ENCODE data around the gene FPGS.
"Not testable (repeated sequence)": the region's sequence is repeated elsewhere in the genome, so short reads cannot be mapped to it uniquely, and the experiment has no call there.

Gene FPGS

DNA sequence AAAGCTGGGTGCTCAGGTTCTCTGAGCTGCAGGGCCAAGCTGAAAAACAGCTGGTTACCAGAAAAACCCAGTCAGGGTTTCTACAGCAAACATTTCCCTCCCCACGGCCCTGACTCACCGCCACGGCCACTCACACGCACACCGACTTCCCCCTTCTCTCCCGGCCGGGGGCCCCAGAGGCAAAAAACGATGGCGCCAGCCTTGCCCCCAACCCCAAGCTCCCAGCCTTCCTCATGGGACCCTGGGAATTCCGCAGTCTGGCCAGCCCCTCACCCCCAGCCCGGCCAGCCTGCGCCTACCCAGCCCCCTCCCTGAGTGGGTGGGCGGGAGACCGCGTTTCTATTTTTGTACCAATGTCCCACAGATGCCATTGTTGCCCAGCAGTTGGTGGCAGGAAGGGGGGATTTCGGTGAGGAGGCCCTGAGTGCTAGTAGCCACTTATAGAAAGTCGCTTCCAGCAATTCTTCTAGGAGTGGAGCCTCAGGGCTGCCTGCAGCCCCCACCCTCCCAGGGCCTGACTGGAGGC is 33.4 kb downstream of the FPGS start:
- H3K4me2 ChIP-seq (ENCODE audit: low read length, poor library complexity, severe bottlenecking), result peak overlapping the region; percentile 6
- H2AFZ ChIP-seq (ENCODE audit: low read depth, low read length), result no peak overlapping the region
- WGBS, result 19% methylated on average over 15 of the region's 17 CpGs
- no peak overlapping the region for H3K23ac ChIP-seq (ENCODE audit: low read length in 2 of 2)
- H3K36me3 ChIP-seq (ENCODE audit: control insufficient read depth in 1 of 2, insufficient read depth in 2 of 2, low read depth in 1 of 2, low read length in 2 of 2), result peaks cover 13 to 32% of the 10 kb centered on the region in 2 experiments
- peak overlapping the region in 1 of 2 experiments; percentile 23 for H3K4me3 ChIP-seq (ENCODE audit: insufficient read depth in 1 of 2, low read depth in 1 of 2, low read length in 2 of 2)
- peak overlapping the region; percentile 99 for H2BK120ac ChIP-seq (ENCODE audit: low read depth, low read length)
- peak overlapping the region; percentile 20 for H4K91ac ChIP-seq (ENCODE audit: low read length)
- peak overlapping the region; percentile 18 for H2BK15ac ChIP-seq (ENCODE audit: low read depth, poor library complexity, severe bottlenecking)
- H3K9ac ChIP-seq (ENCODE audit: low read length), result peak overlapping the region; percentile 88
- H3K79me1 ChIP-seq (replicated peaks; ENCODE audit: low read length, poor library complexity, severe bottlenecking), result peaks cover 7% of the 10 kb centered on the region
- H3K4me1 ChIP-seq (ENCODE audit: control insufficient read depth, insufficient read depth, low read depth, low read length), result peaks cover 39% of the 10 kb centered on the region
- H3K27ac ChIP-seq (ENCODE audit: low read length, poor library complexity, severe bottlenecking), result peak overlapping the region; percentile 31
- no peaks in the 10 kb centered on the region for H3K27me3 ChIP-seq (ENCODE audit: control insufficient read depth in 1 of 2, insufficient read depth in 1 of 2, low read length in 2 of 2)
- H4K8ac ChIP-seq (ENCODE audit: low read length), result peak overlapping the region; percentile 20
- H3K9me3 ChIP-seq (ENCODE audit: control insufficient read depth, low read length), result no peaks in the 10 kb centered on the region
- H2BK5ac ChIP-seq (ENCODE audit: low read depth, low read length, poor library complexity, severe bottlenecking), result peak overlapping the region; percentile 49
- peak overlapping the region; percentile 35 to 39 for H3K14ac ChIP-seq (ENCODE audit: low read length in 2 of 2)
- peak overlapping the region; percentile 60 to 90 for H2BK12ac ChIP-seq (ENCODE audit: low read length in 2 of 2)
- DNase-seq, result peak; percentile 95
- H3K4ac ChIP-seq (ENCODE audit: low read depth in 1 of 2, low read length in 2 of 2), result peak overlapping the region; percentile 32 to 97
- H2AK5ac ChIP-seq (ENCODE audit: low read length, severe bottlenecking), result no peak overlapping the region
- peak overlapping the region; percentile 90 to 95 for H3K18ac ChIP-seq (ENCODE audit: low read depth in 1 of 2, low read length in 2 of 2)

DNA sequence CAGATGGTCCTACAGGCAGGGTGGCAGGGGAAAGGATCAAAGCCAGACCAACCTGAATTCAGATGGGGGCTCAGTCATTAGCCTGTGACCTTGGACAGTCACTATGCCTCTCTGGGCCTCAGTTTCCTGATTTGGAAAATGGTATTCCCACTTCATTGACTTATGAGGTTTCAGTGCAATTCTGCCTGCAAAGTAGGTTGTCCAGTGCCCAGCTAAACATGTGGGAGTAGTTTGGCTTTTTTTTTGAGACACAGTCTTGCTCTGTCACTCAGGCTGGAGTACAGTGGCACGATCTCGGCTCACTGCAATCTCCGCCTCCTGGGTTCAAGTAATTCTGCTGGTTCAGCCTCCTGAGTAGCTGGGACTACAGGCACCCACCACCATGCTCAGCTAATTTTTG is 33.9 kb downstream of the FPGS start:
- Histone ChIP-seq H3K18ac (ENCODE audit: low read depth in 1 of 2, low read length in 2 of 2) (peak overlapping the region; percentile 90 to 95), H3K14ac (ENCODE audit: low read length in 2 of 2) (peak overlapping the region in 1 of 2 experiments; percentile 35), H2BK5ac (ENCODE audit: low read depth, low read length, poor library complexity, severe bottlenecking) (peak overlapping the region; percentile 49), H3K9ac (ENCODE audit: low read length) (peak overlapping the region; percentile 88), H2BK12ac (ENCODE audit: low read length in 2 of 2) (peak overlapping the region; percentile 60 to 94), H3K4me3 (ENCODE audit: insufficient read depth in 1 of 2, low read depth in 1 of 2, low read length in 2 of 2) (peak overlapping the region in 1 of 2 experiments; percentile 23), H3K36me3 (ENCODE audit: control insufficient read depth in 1 of 2, insufficient read depth in 2 of 2, low read depth in 1 of 2, low read length in 2 of 2) (peaks cover 16 to 37% of the 10 kb centered on the region in 2 experiments), H2BK15ac (ENCODE audit: low read depth, poor library complexity, severe bottlenecking) (peak overlapping the region; percentile 18), H4K8ac (ENCODE audit: low read length) (peak overlapping the region; percentile 4), H3K4me1 (ENCODE audit: control insufficient read depth, insufficient read depth, low read depth, low read length) (peaks cover 39% of the 10 kb centered on the region), H3K4ac (ENCODE audit: low read depth in 1 of 2, low read length in 2 of 2) (peak overlapping the region; percentile 32 to 97), H2BK120ac (ENCODE audit: low read depth, low read length) (peak overlapping the region; percentile 99), H4K91ac (ENCODE audit: low read length) (peak overlapping the region; percentile 1)
- H3K9me3 ChIP-seq (ENCODE audit: control insufficient read depth, low read length); H3K23ac ChIP-seq (ENCODE audit: low read length in 2 of 2); DNase-seq; H3K27ac ChIP-seq (ENCODE audit: low read length, poor library complexity, severe bottlenecking); H2AK5ac ChIP-seq (ENCODE audit: low read length, severe bottlenecking); H2AFZ ChIP-seq (ENCODE audit: low read depth, low read length); H3K79me1 ChIP-seq (replicated peaks; ENCODE audit: low read length, poor library complexity, severe bottlenecking); H3K27me3 ChIP-seq (ENCODE audit: control insufficient read depth in 1 of 2, insufficient read depth in 1 of 2, low read length in 2 of 2); H3K4me2 ChIP-seq (ENCODE audit: low read length, poor library complexity, severe bottlenecking): not testable (repeated sequence)
- 95% methylated on average over 3 of the region's 3 CpGs for WGBS

DNA sequence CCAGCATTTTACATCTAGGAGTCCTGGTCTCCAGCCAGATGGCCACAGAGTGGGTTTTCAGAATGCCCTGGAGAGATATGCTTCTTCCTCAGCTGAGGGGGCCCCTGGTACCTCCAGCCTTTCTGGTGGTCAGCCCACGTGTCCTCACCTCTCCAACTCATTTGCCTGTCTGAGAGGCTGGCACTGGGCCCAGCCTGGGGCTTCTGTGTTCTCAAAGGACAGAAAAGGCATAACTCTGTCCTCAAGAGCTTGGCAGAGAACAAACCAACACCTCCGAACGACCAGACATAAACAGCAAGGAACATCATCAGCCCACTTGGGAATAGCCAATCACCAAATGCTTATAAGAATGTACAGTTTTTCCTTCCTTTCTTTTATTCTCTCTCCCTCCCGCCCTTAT is 34.7 kb downstream of the FPGS start:
- Histone ChIP-seq H2BK5ac (ENCODE audit: low read depth, low read length, poor library complexity, severe bottlenecking) (no peak overlapping the region), H3K36me3 (ENCODE audit: control insufficient read depth in 1 of 2, insufficient read depth in 2 of 2, low read depth in 1 of 2, low read length in 2 of 2) (peaks cover 18 to 40% of the 10 kb centered on the region in 2 experiments), H3K9ac (ENCODE audit: low read length) (peak overlapping the region; percentile 88), H2AK5ac (ENCODE audit: low read length, severe bottlenecking) (peak overlapping the region; percentile 33), H3K27me3 (ENCODE audit: control insufficient read depth in 1 of 2, insufficient read depth in 1 of 2, low read length in 2 of 2) (no peaks in the 10 kb centered on the region), H3K23ac (ENCODE audit: low read length in 2 of 2) (no peak overlapping the region), H3K4ac (ENCODE audit: low read depth in 1 of 2, low read length in 2 of 2) (peak overlapping the region; percentile 33 to 38), H3K18ac (ENCODE audit: low read depth in 1 of 2, low read length in 2 of 2) (peak overlapping the region; percentile 97 to 99), H2BK120ac (ENCODE audit: low read depth, low read length) (peak overlapping the region; percentile 75), H3K9me3 (ENCODE audit: control insufficient read depth, low read length) (no peaks in the 10 kb centered on the region), H3K79me1 (replicated peaks; ENCODE audit: low read length, poor library complexity, severe bottlenecking) (peaks cover 7% of the 10 kb centered on the region), H3K27ac (ENCODE audit: low read length, poor library complexity, severe bottlenecking) (peak overlapping the region; percentile 83), H3K4me1 (ENCODE audit: control insufficient read depth, insufficient read depth, low read depth, low read length) (peaks cover 39% of the 10 kb centered on the region), H4K91ac (ENCODE audit: low read length) (peak overlapping the region; percentile 85), H2BK12ac (ENCODE audit: low read length in 2 of 2) (peak overlapping the region; percentile 94 to 99), H4K8ac (ENCODE audit: low read length) (peak overlapping the region; percentile 67), H2BK15ac (ENCODE audit: low read depth, poor library complexity, severe bottlenecking) (peak overlapping the region; percentile 66), H2AFZ (ENCODE audit: low read depth, low read length) (no peak overlapping the region), H3K4me2 (ENCODE audit: low read length, poor library complexity, severe bottlenecking) (no peak overlapping the region), H3K14ac (ENCODE audit: low read length in 2 of 2) (peak overlapping the region in 1 of 2 experiments; percentile 97), H3K4me3 (ENCODE audit: insufficient read depth in 1 of 2, low read depth in 1 of 2, low read length in 2 of 2) (peak overlapping the region in 1 of 2 experiments; percentile 28)
- peak; percentile 90 for DNase-seq
- WGBS, result 30% methylated on average over 4 of the region's 4 CpGs

DNA sequence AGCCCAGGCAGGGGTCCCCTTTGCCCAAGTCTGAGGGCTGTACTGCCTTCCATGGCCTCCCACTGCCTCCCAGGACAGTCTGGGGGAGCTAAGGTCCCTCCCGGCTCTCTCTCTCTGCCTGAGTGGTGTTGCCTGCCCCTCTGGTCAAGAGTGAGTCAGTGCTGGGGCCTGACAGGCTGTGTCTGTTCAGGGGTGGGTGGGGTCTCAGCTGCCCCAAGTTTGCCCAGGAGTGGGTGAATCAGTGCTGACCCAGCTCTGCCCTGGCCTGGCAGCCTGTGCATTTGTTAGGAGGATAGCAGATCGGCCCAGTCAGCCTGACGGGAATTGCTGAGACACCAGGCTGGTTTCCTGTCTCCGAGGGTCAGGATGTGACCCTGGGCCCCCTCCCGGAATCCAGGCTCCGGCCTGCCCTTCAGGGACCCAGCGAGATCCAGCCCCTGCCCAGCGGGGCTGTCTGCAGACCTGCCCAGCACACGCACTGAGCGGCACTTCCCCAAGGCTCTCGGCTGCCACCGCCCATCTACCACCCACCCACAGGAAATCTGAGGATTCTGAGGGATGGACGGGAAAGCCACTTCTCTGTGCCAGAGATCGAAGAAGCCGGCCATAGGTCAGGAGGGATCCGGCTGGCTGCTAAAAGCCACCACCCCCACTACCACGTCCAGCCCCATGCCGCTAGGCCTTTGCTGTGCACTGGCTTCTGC is 35.8 kb downstream of the FPGS start:
- Histone ChIP-seq H3K4me1 (ENCODE audit: control insufficient read depth, insufficient read depth, low read depth, low read length) (peaks cover 39% of the 10 kb centered on the region), H3K9me3 (ENCODE audit: control insufficient read depth, low read length) (no peaks in the 10 kb centered on the region), H2BK12ac (ENCODE audit: low read length in 2 of 2) (peak overlapping the region; percentile 97 to 99), H3K4me3 (ENCODE audit: insufficient read depth in 1 of 2, low read depth in 1 of 2, low read length in 2 of 2) (peak overlapping the region in 1 of 2 experiments; percentile 39), H2BK15ac (ENCODE audit: low read depth, poor library complexity, severe bottlenecking) (peak overlapping the region; percentile 94), H3K4me2 (ENCODE audit: low read length, poor library complexity, severe bottlenecking) (peak overlapping the region; percentile 51), H3K18ac (ENCODE audit: low read depth in 1 of 2, low read length in 2 of 2) (peak overlapping the region; percentile 99 to 100), H2BK120ac (ENCODE audit: low read depth, low read length) (peak overlapping the region; percentile 99), H2BK5ac (ENCODE audit: low read depth, low read length, poor library complexity, severe bottlenecking) (peak overlapping the region; percentile 59), H4K91ac (ENCODE audit: low read length) (peak overlapping the region; percentile 100), H3K36me3 (ENCODE audit: control insufficient read depth in 1 of 2, insufficient read depth in 2 of 2, low read depth in 1 of 2, low read length in 2 of 2) (peaks cover 25 to 43% of the 10 kb centered on the region in 2 experiments), H4K8ac (ENCODE audit: low read length) (peak overlapping the region; percentile 98), H2AK5ac (ENCODE audit: low read length, severe bottlenecking) (peak overlapping the region; percentile 90), H2AFZ (ENCODE audit: low read depth, low read length) (no peak overlapping the region), H3K14ac (ENCODE audit: low read length in 2 of 2) (peak overlapping the region in 1 of 2 experiments; percentile 97), H3K79me1 (replicated peaks; ENCODE audit: low read length, poor library complexity, severe bottlenecking) (peaks cover 12% of the 10 kb centered on the region), H3K23ac (ENCODE audit: low read length in 2 of 2) (peak overlapping the region in 1 of 2 experiments; percentile 3), H3K27me3 (ENCODE audit: control insufficient read depth in 1 of 2, insufficient read depth in 1 of 2, low read length in 2 of 2) (no peaks in the 10 kb centered on the region), H3K4ac (ENCODE audit: low read depth in 1 of 2, low read length in 2 of 2) (peak overlapping the region; percentile 98 to 99), H3K27ac (ENCODE audit: low read length, poor library complexity, severe bottlenecking) (peak overlapping the region; percentile 83), H3K9ac (ENCODE audit: low read length) (peak overlapping the region; percentile 78)
- WGBS, result 4% methylated on average over 17 of the region's 18 CpGs
- DNase-seq, result peak; percentile 98
